ENCODE data around the gene EDIL3. TPM values are rescaled to one million over a fixed set of nuclear protein-coding genes. Genes with fewer than 3 reads are reported as not detected.

Gene EDIL3
- total and polyA plus RNA-seq, 2 experiments from 2014 or later, result 18.2 to 42.4 TPM

GRCh38 chr5:84202136-84202535, 182.5 kb downstream of the EDIL3 start:
- Histone ChIP-seq H3K9me2 (replicated peaks; ENCODE audit: insufficient read depth) (no peaks in the 10 kb centered on the region), H3K4me1 (ENCODE audit: insufficient read depth) (no peaks in the 10 kb centered on the region)

GRCh38 chr5:84197538-84197937, 187.1 kb downstream of the EDIL3 start:
- no peak overlapping the region for H2AFZ ChIP-seq
- no peaks in the 10 kb centered on the region for H3K79me2 ChIP-seq
- H3K4me3 ChIP-seq, result no peak overlapping the region
- H4K20me1 ChIP-seq (ENCODE audit: insufficient read depth, poor library complexity, severe bottlenecking), result no peaks in the 10 kb centered on the region
- no peaks in the 10 kb centered on the region for H3K4me1 ChIP-seq (ENCODE audit: insufficient read depth)
- H3K9me3 ChIP-seq (ENCODE audit: low read depth), result no peaks in the 10 kb centered on the region
- no peaks in the 10 kb centered on the region for H3K9me2 ChIP-seq (replicated peaks; ENCODE audit: insufficient read depth)
- no peak overlapping the region for H3K27ac ChIP-seq
- H3K27me3 ChIP-seq, result no peaks in the 10 kb centered on the region
- DNase-seq (ENCODE audit: low spot score), result no peak
- no peak overlapping the region for H3K4me2 ChIP-seq
- 89% methylated on average over 2 of the region's 2 CpGs for WGBS (ENCODE audit: low lambda C conversion rate, missing lambda C conversion rate)
- H3K36me3 ChIP-seq (replicated peaks; ENCODE audit: insufficient read depth, low read depth), result no peaks in the 10 kb centered on the region
- TF ChIP-seq EZH2phosphoT487 (IDR thresholded peaks at IDR 0.05; ENCODE audit: low read depth, severe bottlenecking, unreplicated experiment) (no peak), EZH2 (IDR thresholded peaks at IDR 0.05; ENCODE audit: borderline replicate concordance) (no peak), CTCF (IDR thresholded peaks at IDR 0.05; ENCODE audit: poor library complexity) (no peak)

More at GRCh38 chr5:84202136-84202535, 182.5 kb downstream of the EDIL3 start:
- H3K79me2 ChIP-seq, result no peaks in the 10 kb centered on the region
- H3K27ac ChIP-seq, result no peak overlapping the region
- no peaks in the 10 kb centered on the region for H3K27me3 ChIP-seq
- no peaks in the 10 kb centered on the region for H3K9me3 ChIP-seq (ENCODE audit: low read depth)
- H3K4me3 ChIP-seq, result no peak overlapping the region
- 82% methylated on average over 1 of the region's 1 CpG for WGBS (ENCODE audit: low lambda C conversion rate, missing lambda C conversion rate)
- H2AFZ ChIP-seq, result no peak overlapping the region
- H3K36me3 ChIP-seq (replicated peaks; ENCODE audit: insufficient read depth, low read depth), result no peaks in the 10 kb centered on the region
- H4K20me1 ChIP-seq (ENCODE audit: insufficient read depth, poor library complexity, severe bottlenecking), result no peaks in the 10 kb centered on the region
- TF ChIP-seq EZH2phosphoT487 (IDR thresholded peaks at IDR 0.05; ENCODE audit: low read depth, severe bottlenecking, unreplicated experiment) (no peak), CTCF (IDR thresholded peaks at IDR 0.05; ENCODE audit: poor library complexity) (no peak), EZH2 (IDR thresholded peaks at IDR 0.05; ENCODE audit: borderline replicate concordance) (no peak)
- no peak overlapping the region for H3K4me2 ChIP-seq
- no peak for DNase-seq (ENCODE audit: low spot score)

- Histone ChIP-seq H3K4me1 (ENCODE audit: insufficient read depth) (no peaks in the 10 kb centered on the region), H2AFZ (no peak overlapping the region), H3K36me3 (replicated peaks; ENCODE audit: insufficient read depth, low read depth) (no peaks in the 10 kb centered on the region), H3K4me3 (no peak overlapping the region), H3K27me3 (no peaks in the 10 kb centered on the region), H3K27ac (no peak overlapping the region), H3K79me2 (no peaks in the 10 kb centered on the region), H3K9me3 (ENCODE audit: low read depth) (no peaks in the 10 kb centered on the region), H4K20me1 (ENCODE audit: insufficient read depth, poor library complexity, severe bottlenecking) (no peaks in the 10 kb centered on the region), H3K4me2 (no peak overlapping the region), H3K9me2 (replicated peaks; ENCODE audit: insufficient read depth) (no peaks in the 10 kb centered on the region)
- TF ChIP-seq CTCF (IDR thresholded peaks at IDR 0.05; ENCODE audit: poor library complexity) (no peak), EZH2phosphoT487 (IDR thresholded peaks at IDR 0.05; ENCODE audit: low read depth, severe bottlenecking, unreplicated experiment) (no peak)
- DNase-seq (ENCODE audit: low spot score), result no peak
- WGBS (ENCODE audit: low lambda C conversion rate, missing lambda C conversion rate), result 74% methylated on average over 2 of the region's 2 CpGs
These were observed 193.4 kb downstream of the EDIL3 start for GRCh38 chr5:84191281-84191680.

GRCh38 chr5:84184857-84185256, 199.8 kb downstream of the EDIL3 start:
- Histone ChIP-seq H3K27me3 (no peaks in the 10 kb centered on the region), H2AFZ (no peak overlapping the region), H3K4me3 (no peak overlapping the region), H3K9me3 (ENCODE audit: low read depth) (no peaks in the 10 kb centered on the region), H3K4me1 (ENCODE audit: insufficient read depth) (no peaks in the 10 kb centered on the region), H3K36me3 (replicated peaks; ENCODE audit: insufficient read depth, low read depth) (no peaks in the 10 kb centered on the region), H4K20me1 (ENCODE audit: insufficient read depth, poor library complexity, severe bottlenecking) (no peaks in the 10 kb centered on the region), H3K4me2 (no peak overlapping the region), H3K27ac (no peak overlapping the region), H3K9me2 (replicated peaks; ENCODE audit: insufficient read depth) (no peaks in the 10 kb centered on the region), H3K79me2 (no peaks in the 10 kb centered on the region)
- TF ChIP-seq CTCF (IDR thresholded peaks at IDR 0.05; ENCODE audit: poor library complexity), result no peak
- no peak for TF ChIP-seq EZH2 (IDR thresholded peaks at IDR 0.05; ENCODE audit: borderline replicate concordance)
- no peak for TF ChIP-seq EZH2phosphoT487 (IDR thresholded peaks at IDR 0.05; ENCODE audit: low read depth, severe bottlenecking, unreplicated experiment)
- 83% methylated on average over 1 of the region's 1 CpG for WGBS (ENCODE audit: low lambda C conversion rate, missing lambda C conversion rate)
- DNase-seq (ENCODE audit: low spot score), result no peak

Measured in hepatocyte (in vitro differentiated cells).